Right lobe of liver (tissue), 6 donors: ENCODE measurements around the gene VWA5B1. TPM values are rescaled to one million over a fixed set of nuclear protein-coding genes. Genes with fewer than 3 reads are reported as not detected.

Experiments
- ATAC-seq, 4 donors: fragments of 200-7000 bp; cut with Tn5 transposase; one replicate each; pipeline ENCODE4 v1.9.1; 2020; ENCODE audit warnings: mild to moderate bottlenecking in 4 of 4, moderate library complexity in 4 of 4
- DNase-seq, 3 donors: peaks; one replicate each; pipeline ENCODE4 v3.0.0-alpha.2; 2020
- H3K27ac ChIP-seq, 3 donors: fragments of 200-600 bp; one replicate each; pipeline ENCODE4 v1.8.0; 2022
- H3K27me3 ChIP-seq, 2 donors: fragments of 200-600 bp; one replicate each; pipeline ENCODE4 v1.8.0; 2022
- H3K36me3 ChIP-seq, 4 donors: fragments of 200-600 bp; sonication (generic) in 1 of 4; one replicate each; pipeline versions ENCODE4 v1.5.1 to v1.8.0; 2017 to 2022; ENCODE audit warnings: control low read depth in 1 of 4
- H3K4me1 ChIP-seq, 4 donors: fragments of 200-600 bp; sonication (generic) in 1 of 4; one replicate each; pipeline versions ENCODE4 v1.5.1 to v1.8.0; 2017 to 2022; ENCODE audit warnings: control low read depth in 1 of 4
- H3K4me3 ChIP-seq, 3 donors: fragments of 200-600 bp; one replicate each; pipeline ENCODE4 v1.8.0; 2022
- H3K9me3 ChIP-seq, 4 donors: fragments of 200-600 bp; sonication (generic) in 1 of 4; one replicate each; pipeline versions ENCODE4 v1.5.1 to v1.8.0; 2017 to 2022; ENCODE audit warnings: control low read depth in 1 of 4
- CTCF ChIP-seq, 4 donors: fragments of 200-600 bp in 3 of 4; fragments of 450-650 bp in 1 of 4; IDR thresholded peaks; one replicate each; pipeline versions ENCODE4 v1.5.1 to v1.8.0; 2016 to 2022; ENCODE audit warnings: antibody characterized with exemption in 4 of 4, mild to moderate bottlenecking in 2 of 4
- POLR2A ChIP-seq: fragments of 450-650 bp; IDR thresholded peaks from one replicate; pipeline ENCODE4 v1.6.1; 2017; ENCODE audit warnings: antibody characterized with exemption, mild to moderate bottlenecking
- WGBS: methylation state at CpG from one replicate; pipeline ENCODE4 v1.1.6; 2018; ENCODE audit warnings: low coverage, low lambda C conversion rate; ENCODE audit not compliant: insufficient coverage; ENCODE audit errors: missing lambda C conversion rate; 5-methylcytosine and 5-hydroxymethylcytosine counted together
- intact Hi-C, 2 donors: fragments of 100-400 bp; cut with DNase I; formaldehyde crosslinking; loops; one replicate each; pipeline versions ENCODE4 v1.11.2 to v1.14.1; 2022
- total RNA-seq, 6 experiments: library from RNA; depleted of rRNA in 2 of 6; stranded (reverse); fragments of >200 nt in 2 of 6; fragmentation: NEBNext Ultra II Directional in 3 of 6; extraction: Animal tissue kit (Norgen Biotek cat#: 25700) in 3 of 6; gene quantifications; one replicate each; pipeline versions ENCODE4 v1.1.0 to v1.2.4, GENCODE V29; 2016 to 2023
- donor health status: DM: no; HTN: yes; CAD: no.
- donor health status: DM: no; HTN: no; CAD: no.
- donor health status: DM: no; HTN: no; CAD: no.
- donor health status: DM: no; HTN: yes; CAD: no.
- donor health status: DM: no; HTN: yes; CAD: no.

The VWA5B1 gene
- total RNA-seq, 6 experiments from 2014 or later = not detected

GRCh38 chr1:20262810-20263534 lies 27.7 kb upstream of the VWA5B1 start:
- H3K36me3 ChIP-seq = no peaks in the 10 kb centered on the region
- DNase-seq (no peak), ATAC-seq (no peak)
- no peaks in the 10 kb centered on the region for H3K27me3 ChIP-seq
- no peaks in the 10 kb centered on the region for H3K9me3 ChIP-seq
- TF ChIP-seq CTCF (IDR thresholded peaks at IDR 0.05) (no peak), POLR2A (no peak)
- H3K4me3 ChIP-seq = no peak overlapping the region
- intact Hi-C loops = no loop called here
- H3K27ac ChIP-seq = no peak overlapping the region
- WGBS = 80% methylated on average over 4 of the region's 8 CpGs
- H3K4me1 ChIP-seq = no peaks in the 10 kb centered on the region

DNA sequence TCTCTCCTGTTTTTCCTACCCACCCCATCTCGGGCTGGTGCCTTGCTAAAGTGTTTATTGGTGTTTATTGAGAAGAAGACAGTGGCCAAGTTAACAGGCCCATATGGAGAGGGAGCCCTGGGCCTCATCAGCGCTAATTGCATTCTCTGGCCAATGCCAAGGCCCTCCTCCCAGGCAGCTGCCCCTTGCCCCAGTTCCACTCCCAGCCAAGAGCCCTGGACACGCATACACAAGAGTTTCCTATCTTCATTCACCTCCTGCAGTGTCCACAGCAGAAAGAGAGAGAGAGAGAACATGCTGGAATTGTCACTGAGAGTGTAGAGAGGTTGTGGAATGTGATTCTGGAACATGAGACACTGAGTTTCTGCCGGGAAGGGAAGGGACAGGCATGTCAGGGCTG lies 25.4 kb upstream of the VWA5B1 start:
- 35% methylated on average over 3 of the region's 4 CpGs for WGBS
- Histone ChIP-seq H3K4me3 (no peak overlapping the region), H3K36me3 (no peaks in the 10 kb centered on the region), H3K27me3 (no peaks in the 10 kb centered on the region), H3K9me3 (no peaks in the 10 kb centered on the region), H3K4me1 (no peaks in the 10 kb centered on the region), H3K27ac (no peak overlapping the region)
- ATAC-seq (peak in 1 of 4 donors; percentile 25), DNase-seq (no peak)
- TF ChIP-seq CTCF (IDR thresholded peaks at IDR 0.05) (no peak), POLR2A (no peak)
- intact Hi-C loops = no loop called here

DNA sequence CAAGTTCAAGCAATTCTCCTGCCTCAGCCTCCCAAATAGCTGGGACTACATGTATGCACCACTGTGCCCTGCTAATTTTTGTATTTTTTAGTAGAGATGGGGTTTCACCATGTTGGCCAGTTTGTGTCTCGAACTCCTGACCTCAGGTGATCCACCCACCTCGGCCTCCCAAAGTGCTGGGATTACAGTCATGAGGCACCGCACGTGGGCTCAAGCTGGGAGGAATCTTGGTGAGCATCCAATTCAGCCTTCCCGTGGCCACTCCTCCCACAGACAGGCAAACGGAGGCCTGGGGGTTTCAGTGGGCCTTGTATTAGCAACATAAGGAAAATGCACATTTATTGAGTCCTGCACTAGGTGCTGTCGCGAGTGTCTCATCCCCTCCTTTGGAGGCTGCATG lies 24.5 kb upstream of the VWA5B1 start:
- Histone ChIP-seq H3K27me3 (no peaks in the 10 kb centered on the region), H3K36me3 (no peaks in the 10 kb centered on the region), H3K9me3 (no peaks in the 10 kb centered on the region), H3K4me3 (no peak overlapping the region), H3K27ac (no peak overlapping the region), H3K4me1 (no peaks in the 10 kb centered on the region)
- ATAC-seq = no peak
- 57% methylated on average over 3 of the region's 8 CpGs for WGBS
- intact Hi-C loops = no loop called here
- TF ChIP-seq CTCF (IDR thresholded peaks at IDR 0.05) (no peak), POLR2A (no peak)
- no peak for DNase-seq

GRCh38 chr1:20266642-20267041 lies 24.0 kb upstream of the VWA5B1 start:
- intact Hi-C loops = no loop called here
- no peak overlapping the region for H3K4me3 ChIP-seq
- DNase-seq (no peak), ATAC-seq (no peak)
- 37% methylated on average over 2 of the region's 6 CpGs for whole genome bisulfite sequencing
- no peaks in the 10 kb centered on the region for H3K9me3 ChIP-seq
- H3K27me3 ChIP-seq = no peaks in the 10 kb centered on the region
- no peaks in the 10 kb centered on the region for H3K4me1 ChIP-seq
- no peaks in the 10 kb centered on the region for H3K36me3 ChIP-seq
- TF ChIP-seq POLR2A (no peak), CTCF (IDR thresholded peaks at IDR 0.05) (no peak)
- no peak overlapping the region for H3K27ac ChIP-seq
